ENCODE measurements around the gene HNRNPA1L2. TPM values are rescaled to one million over a fixed set of nuclear protein-coding genes. Genes with fewer than 3 reads are reported as not detected.
A peak's percentile ranks its signal among the peaks of the same experiment; 100 is the strongest.
"Not testable (repeated sequence)": the region's sequence is repeated elsewhere in the genome, so short reads cannot be mapped to it uniquely, and the experiment has no call there.

HNRNPA1L2 gene
- total RNA-seq, 4 donors from 2014 or later: 1.7 to 5.1 (median 2.6) TPM

DNA sequence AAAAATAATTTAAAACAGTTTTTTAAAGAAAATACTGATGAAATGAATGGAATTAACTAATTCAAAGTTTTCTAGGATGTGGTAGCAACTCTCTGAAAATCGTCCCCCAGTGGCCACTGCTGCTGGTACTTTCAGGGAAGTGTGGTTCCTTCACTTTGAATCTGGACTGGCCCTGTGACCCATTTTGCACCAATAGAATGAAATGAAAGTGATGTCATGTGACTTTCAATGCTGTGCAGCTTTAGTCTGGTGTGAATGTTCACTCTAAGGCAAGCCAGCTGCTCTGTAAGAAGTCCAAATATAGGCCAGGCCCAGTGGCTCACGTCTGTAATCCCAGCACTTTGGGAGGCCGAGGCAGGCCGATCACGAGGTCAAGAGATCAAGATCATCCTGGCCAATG lies 26.4 kb upstream of the HNRNPA1L2 start:
- Histone ChIP-seq H3K27ac (no peak overlapping the region), H3K4me1 (peaks cover 18% of the 10 kb centered on the region), H3K9me3 (no peaks in the 10 kb centered on the region), H3K4me3 (no peak overlapping the region), H3K27me3 (no peaks in the 10 kb centered on the region), H3K36me3 (no peaks in the 10 kb centered on the region)
- 80% methylated on average over 5 of the region's 5 CpGs for WGBS
- TF ChIP-seq, protein P1, sequence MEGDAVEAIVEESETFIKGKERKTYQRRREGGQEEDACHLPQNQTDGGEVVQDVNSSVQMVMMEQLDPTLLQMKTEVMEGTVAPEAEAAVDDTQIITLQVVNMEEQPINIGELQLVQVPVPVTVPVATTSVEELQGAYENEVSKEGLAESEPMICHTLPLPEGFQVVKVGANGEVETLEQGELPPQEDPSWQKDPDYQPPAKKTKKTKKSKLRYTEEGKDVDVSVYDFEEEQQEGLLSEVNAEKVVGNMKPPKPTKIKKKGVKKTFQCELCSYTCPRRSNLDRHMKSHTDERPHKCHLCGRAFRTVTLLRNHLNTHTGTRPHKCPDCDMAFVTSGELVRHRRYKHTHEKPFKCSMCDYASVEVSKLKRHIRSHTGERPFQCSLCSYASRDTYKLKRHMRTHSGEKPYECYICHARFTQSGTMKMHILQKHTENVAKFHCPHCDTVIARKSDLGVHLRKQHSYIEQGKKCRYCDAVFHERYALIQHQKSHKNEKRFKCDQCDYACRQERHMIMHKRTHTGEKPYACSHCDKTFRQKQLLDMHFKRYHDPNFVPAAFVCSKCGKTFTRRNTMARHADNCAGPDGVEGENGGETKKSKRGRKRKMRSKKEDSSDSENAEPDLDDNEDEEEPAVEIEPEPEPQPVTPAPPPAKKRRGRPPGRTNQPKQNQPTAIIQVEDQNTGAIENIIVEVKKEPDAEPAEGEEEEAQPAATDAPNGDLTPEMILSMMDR (IDR thresholded peaks at IDR 0.05): no peak
- no peak for TF ChIP-seq POLR2AphosphoS5 (IDR thresholded peaks at IDR 0.05)
- TF ChIP-seq EP300 (IDR thresholded peaks at IDR 0.05): no peak
- TF ChIP-seq POLR2A (IDR thresholded peaks at IDR 0.05): no peak
- no peak for DNase-seq (ENCODE audit: low spot score in 2 of 2)

DNA sequence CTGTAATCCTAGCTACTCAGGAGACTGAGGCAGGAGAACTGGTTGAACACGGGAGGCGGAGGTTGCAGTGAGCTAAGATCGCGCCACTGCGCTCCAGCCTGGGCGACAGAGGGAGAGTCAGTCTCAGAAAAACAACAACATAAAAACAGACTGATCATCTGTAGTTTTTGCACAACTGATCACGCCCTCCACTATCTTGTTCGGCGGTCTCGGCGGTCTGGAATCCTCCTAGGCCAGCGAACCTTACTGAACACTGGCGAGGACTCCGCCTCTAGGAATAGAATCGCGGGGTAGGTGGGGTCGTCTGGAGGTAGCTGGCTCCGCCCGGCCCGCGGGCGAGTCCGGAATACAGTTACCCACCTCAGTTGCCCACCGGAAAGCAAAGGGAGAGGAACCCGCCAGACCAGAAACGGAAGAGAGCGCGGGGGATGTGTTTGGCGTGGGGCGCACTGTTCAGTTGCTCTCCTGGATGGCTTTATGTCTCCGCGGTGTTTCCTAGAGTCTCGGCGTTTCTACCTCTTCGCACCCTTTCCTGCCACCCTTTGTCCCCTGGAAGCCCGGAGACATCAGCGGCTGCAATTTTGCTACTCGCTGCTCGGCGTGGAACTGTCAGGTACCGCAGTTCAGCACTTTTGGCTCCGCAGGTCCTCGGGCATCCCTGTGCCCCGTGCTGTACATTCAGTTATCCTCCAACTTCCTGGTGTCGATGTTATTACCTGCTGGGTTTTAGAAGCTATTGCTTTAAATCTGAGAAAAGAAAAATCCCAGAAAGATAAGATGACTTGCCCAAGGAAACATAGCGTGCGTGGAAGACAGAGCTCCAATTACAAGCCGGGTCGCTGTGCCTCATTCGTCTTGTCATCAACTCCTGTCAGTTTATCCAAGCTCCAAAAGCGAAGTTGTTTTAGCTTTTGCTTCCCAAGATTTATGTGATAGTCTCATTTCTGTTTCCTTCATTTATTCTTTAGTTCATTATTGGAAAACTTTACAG lies 24.9 kb upstream of the HNRNPA1L2 start:
- WGBS: 1% methylated on average over 30 of the region's 51 CpGs
- Histone ChIP-seq H3K27me3 (no peaks in the 10 kb centered on the region), H3K4me3 (peak overlapping the region; percentile 72), H3K36me3 (no peaks in the 10 kb centered on the region), H3K4me1 (peaks cover 18% of the 10 kb centered on the region), H3K27ac (peak overlapping the region; percentile 83), H3K9me3 (no peaks in the 10 kb centered on the region)
- TF ChIP-seq, protein P1 (IDR thresholded peaks at IDR 0.05): no peak
- TF ChIP-seq POLR2AphosphoS5 (IDR thresholded peaks at IDR 0.05): peak in 1 of 3 donors; percentile 20
- peak; percentile 86 to 88 for DNase-seq (ENCODE audit: low spot score in 2 of 2)

DNA sequence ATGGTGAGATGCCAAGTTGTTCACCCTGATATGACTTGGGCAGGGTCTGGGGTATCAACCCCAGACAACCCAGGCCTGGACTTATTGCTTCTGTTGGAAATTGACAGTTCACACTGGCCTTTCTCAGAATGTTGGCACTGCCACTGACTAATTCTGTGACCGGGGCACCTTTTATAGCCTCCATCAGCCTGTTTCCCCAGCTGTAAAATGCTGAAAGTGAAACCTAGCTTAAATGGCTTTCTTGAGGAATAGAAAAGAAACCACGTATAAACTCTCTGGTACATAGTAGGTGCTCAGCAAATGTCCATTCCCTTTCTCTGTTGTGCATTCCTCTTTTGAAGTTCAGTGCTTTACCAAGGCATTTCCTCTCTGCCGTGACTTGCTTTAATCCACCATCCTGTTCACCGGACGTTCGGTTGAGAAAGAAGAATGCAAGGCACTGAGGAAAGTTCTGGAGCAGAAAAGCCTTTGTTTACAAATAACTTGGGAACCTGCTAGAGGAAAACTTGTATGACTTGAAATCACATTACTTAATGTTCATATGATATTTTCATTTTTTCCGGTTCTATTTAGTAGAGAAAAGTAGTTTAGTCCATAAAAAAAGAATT lies 11.0 kb upstream of the HNRNPA1L2 start:
- not testable (repeated sequence) for H3K4me1 ChIP-seq; H3K27ac ChIP-seq; H3K27me3 ChIP-seq; DNase-seq (ENCODE audit: low spot score in 2 of 2); H3K4me3 ChIP-seq; H3K9me3 ChIP-seq
- H3K36me3 ChIP-seq: peaks cover 41% of the 10 kb centered on the region
- 77% methylated on average over 7 of the region's 7 CpGs for WGBS

DNA sequence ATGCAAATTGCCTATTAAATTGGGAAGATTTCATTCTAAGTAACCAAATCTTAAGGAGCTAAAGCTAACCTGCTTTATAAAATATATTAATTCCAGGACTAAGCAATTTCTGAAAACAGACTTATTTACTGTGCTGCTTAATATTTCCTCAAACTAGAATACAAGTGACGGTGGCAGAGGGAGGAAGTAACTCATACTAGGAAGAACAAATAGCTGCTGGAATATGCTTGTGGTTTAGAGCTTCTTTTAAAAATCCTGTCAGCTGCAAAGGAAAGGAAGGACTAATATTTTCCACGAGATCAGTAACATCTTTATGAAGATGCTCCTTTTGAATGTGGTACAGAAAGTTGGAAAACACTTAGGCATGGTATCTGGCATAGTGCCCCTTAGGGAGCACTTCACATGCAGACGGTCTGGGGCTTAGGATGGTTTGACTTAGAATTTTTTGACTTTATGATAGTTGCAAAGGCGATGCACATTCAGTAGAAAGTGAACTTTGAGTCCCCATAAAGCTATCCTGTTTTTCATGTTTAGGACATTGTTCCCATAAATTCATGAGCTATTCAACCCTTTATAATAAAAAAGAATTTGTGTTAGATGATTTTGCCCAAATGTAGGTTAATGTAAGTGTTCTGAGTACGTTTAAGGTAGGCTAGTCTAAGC lies 3.4 kb upstream of the HNRNPA1L2 start:
- H3K9me3 ChIP-seq: no peaks in the 10 kb centered on the region
- peaks cover 25% of the 10 kb centered on the region for H3K36me3 ChIP-seq
- no peak for DNase-seq (ENCODE audit: low spot score in 2 of 2)
- no peak for TF ChIP-seq EP300 (IDR thresholded peaks at IDR 0.05)
- TF ChIP-seq, protein P1 (IDR thresholded peaks at IDR 0.05): no peak
- TF ChIP-seq POLR2A (IDR thresholded peaks at IDR 0.05): no peak
- no peak for TF ChIP-seq POLR2AphosphoS5 (IDR thresholded peaks at IDR 0.05)
- no peak overlapping the region for H3K4me3 ChIP-seq
- H3K27me3 ChIP-seq: no peaks in the 10 kb centered on the region
- H3K4me1 ChIP-seq: peaks cover 1% of the 10 kb centered on the region
- WGBS: 82% methylated on average over 5 of the region's 5 CpGs
- H3K27ac ChIP-seq: no peak overlapping the region

DNA sequence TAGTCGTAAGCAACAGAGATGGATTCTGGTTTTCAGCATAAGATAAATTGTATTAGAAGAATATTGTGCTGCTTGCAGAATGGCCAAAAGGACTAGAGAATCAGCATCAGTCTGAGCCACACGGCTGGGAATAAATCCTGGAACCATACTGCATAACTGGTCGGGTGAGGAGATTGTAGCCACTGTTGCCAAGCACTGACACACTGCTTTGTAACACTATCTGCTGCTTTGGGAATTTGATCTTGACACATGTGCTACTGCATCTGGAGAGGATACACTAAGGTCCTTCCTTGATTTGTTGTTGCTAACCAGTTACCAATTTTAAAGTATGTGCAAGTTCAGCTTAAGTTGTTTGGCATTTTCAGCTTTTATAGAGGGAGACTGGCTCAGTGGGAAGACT lies 1.9 kb downstream of the HNRNPA1L2 start:
- Histone ChIP-seq H3K27ac (peak overlapping the region; percentile 61), H3K27me3 (no peaks in the 10 kb centered on the region), H3K4me1 (peaks cover 3% of the 10 kb centered on the region), H3K4me3 (no peak overlapping the region), H3K9me3 (no peaks in the 10 kb centered on the region), H3K36me3 (peaks cover 14% of the 10 kb centered on the region)
- 48% methylated on average over 3 of the region's 3 CpGs for WGBS
- TF ChIP-seq POLR2A (IDR thresholded peaks at IDR 0.05) (no peak), POLR2AphosphoS5 (IDR thresholded peaks at IDR 0.05) (no peak), EP300 (IDR thresholded peaks at IDR 0.05) (no peak)
- DNase-seq (ENCODE audit: low spot score in 2 of 2): no peak

DNA sequence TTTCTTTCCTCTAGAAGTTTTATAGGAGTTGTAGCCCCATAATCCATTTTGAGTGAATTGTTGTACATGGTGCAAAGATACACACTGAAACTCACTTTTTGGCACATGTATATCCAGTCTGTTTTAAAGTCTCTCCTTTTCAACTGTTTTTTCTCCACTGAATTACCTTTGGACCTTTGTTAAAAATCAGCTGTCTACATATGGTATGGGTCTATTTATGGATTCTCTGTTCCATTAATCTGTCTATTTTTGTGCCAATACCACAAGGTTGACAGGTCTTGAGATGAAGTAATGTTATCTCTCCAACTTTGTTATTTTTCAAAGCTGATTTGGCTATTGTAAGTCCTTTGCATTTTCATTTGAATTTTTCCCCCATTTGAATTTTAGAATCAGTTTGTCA lies 4.7 kb downstream of the HNRNPA1L2 start:
- no peak overlapping the region for H3K27ac ChIP-seq

More for the DNA sequence above, 4.7 kb downstream of the HNRNPA1L2 start:
- peaks cover 17% of the 10 kb centered on the region for H3K4me1 ChIP-seq
- DNase-seq (ENCODE audit: low spot score in 2 of 2): no peak
- no peaks in the 10 kb centered on the region for H3K27me3 ChIP-seq
- H3K4me3 ChIP-seq: no peak overlapping the region
- peaks cover 8% of the 10 kb centered on the region for H3K36me3 ChIP-seq
- H3K9me3 ChIP-seq: no peaks in the 10 kb centered on the region
- TF ChIP-seq POLR2AphosphoS5 (IDR thresholded peaks at IDR 0.05) (no peak), POLR2A (IDR thresholded peaks at IDR 0.05) (no peak), EP300 (IDR thresholded peaks at IDR 0.05) (no peak)
- TF ChIP-seq, protein P1 (IDR thresholded peaks at IDR 0.05): no peak
